Loucy (cell line): ENCODE measurements around the gene KIF1B.

Experiments
- H2AFZ ChIP-seq: fragments of 200-600 bp; sonication (generic); 2 replicates; pipeline ENCODE4 v1.6.0; 2016; ENCODE audit warnings: antibody characterized with exemption, mild to moderate bottlenecking, low read length, moderate library complexity
- H3F3A ChIP-seq: fragments of 200-600 bp; 2 replicates; pipeline ENCODE4 v1.6.0; 2016; ENCODE audit warnings: antibody characterized with exemption, low read depth, mild to moderate bottlenecking
- H3K27me3 ChIP-seq: fragments of 200-600 bp; sonication (generic); 2 replicates; pipeline ENCODE4 v1.6.1; 2014; ENCODE audit warnings: low read length, mild to moderate bottlenecking; ENCODE audit not compliant: insufficient read depth, poor library complexity, severe bottlenecking
- H3K36me3 ChIP-seq: fragments of 200-600 bp; sonication (generic); 2 replicates; pipeline ENCODE4 v1.6.1; 2016; ENCODE audit warnings: low read length; ENCODE audit not compliant: insufficient read depth
- H3K4me1 ChIP-seq: fragments of 200-600 bp; sonication (generic); 2 replicates; pipeline ENCODE4 v1.5.1; 2014; ENCODE audit warnings: low read length, mild to moderate bottlenecking; ENCODE audit not compliant: insufficient read depth, poor library complexity, severe bottlenecking
- H3K4me2 ChIP-seq: fragments of 200-600 bp; sonication (generic); 2 replicates; pipeline ENCODE4 v1.6.0; 2014; ENCODE audit warnings: antibody characterized with exemption, low read length, low read depth, mild to moderate bottlenecking; ENCODE audit not compliant: poor library complexity, severe bottlenecking
- H3K4me3 ChIP-seq: fragments of 200-600 bp; sonication (generic); 2 replicates; pipeline ENCODE4 v1.5.1; 2014; ENCODE audit warnings: low read length, mild to moderate bottlenecking, mixed read lengths; ENCODE audit not compliant: poor library complexity, severe bottlenecking
- H3K79me2 ChIP-seq: fragments of 200-600 bp; sonication (generic); 2 replicates; pipeline ENCODE4 v1.6.1; 2014; ENCODE audit warnings: low read length; ENCODE audit not compliant: insufficient read depth
- H3K9ac ChIP-seq: fragments of 200-600 bp; sonication (generic); 2 replicates; pipeline ENCODE4 v1.6.0; 2014; ENCODE audit warnings: mild to moderate bottlenecking, low read depth, low read length, moderate library complexity; ENCODE audit not compliant: poor library complexity, severe bottlenecking
- H3K9me2 ChIP-seq: fragments of 200-600 bp; sonication (generic); replicated peaks from 2 replicates; pipeline ENCODE4 v1.6.1; 2016; ENCODE audit warnings: low read depth, low read length, mixed read lengths
- H3K9me3 ChIP-seq: fragments of 200-600 bp; sonication (generic); 2 replicates; pipeline ENCODE4 v1.6.1; 2014; ENCODE audit warnings: mild to moderate bottlenecking, antibody characterized with exemption, low read length, low read depth; ENCODE audit not compliant: insufficient read depth
- H4K20me1 ChIP-seq: fragments of 200-600 bp; sonication (generic); 2 replicates; pipeline ENCODE4 v1.6.0; 2014; ENCODE audit warnings: antibody characterized with exemption, low read length, mild to moderate bottlenecking; ENCODE audit not compliant: insufficient read depth, poor library complexity, severe bottlenecking
- EZH2phosphoT487 ChIP-seq: fragments of 200-600 bp; IDR thresholded peaks from 2 replicates; pipeline ENCODE4 v1.6.1; 2018; ENCODE audit warnings: antibody characterized with exemption, mild to moderate bottlenecking, moderate library complexity, borderline replicate concordance
- TF ChIP-seq, protein P1 (sequence below): fragments of 200-600 bp; sonication (generic); conservative IDR thresholded peaks from 2 replicates; pipeline ENCODE4 v1.5.1; 2014; ENCODE audit warnings: mild to moderate bottlenecking, antibody characterized with exemption, low read length

Gene KIF1B

DNA sequence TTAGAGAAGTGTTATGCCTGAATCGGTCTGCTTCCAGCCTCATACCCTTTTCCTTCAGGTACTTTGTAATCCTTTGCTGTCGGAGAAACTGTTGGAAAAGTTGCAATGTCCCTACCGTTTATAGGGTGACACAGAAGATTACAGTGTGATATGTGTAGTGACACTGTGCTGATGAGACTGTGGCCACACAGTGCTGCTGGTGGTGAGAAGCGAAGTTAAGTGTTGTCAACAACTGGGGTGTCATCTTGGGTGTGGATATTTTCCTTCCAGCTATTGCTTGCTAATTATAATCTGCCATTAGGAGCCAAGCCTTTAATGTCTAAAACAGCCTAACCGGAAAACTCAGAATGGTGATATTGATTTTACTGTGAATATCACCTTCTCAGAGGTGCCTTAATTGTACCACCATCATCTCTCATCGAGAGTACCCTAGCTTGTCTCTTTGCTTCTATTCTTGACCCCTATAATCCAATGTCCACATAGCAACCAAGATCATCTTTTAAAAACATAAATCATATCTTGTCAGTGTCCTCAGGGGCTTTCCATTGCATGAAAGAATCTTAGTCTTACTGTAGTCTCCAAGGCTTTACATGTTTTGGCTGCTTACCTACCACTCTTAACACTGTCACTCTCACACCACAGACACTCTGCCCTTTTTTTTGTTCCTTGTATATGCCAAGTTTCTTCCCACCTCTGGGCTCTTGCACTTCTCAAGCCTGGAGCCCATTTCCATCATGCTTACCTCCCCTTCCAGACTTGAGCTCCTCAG is 99.1 kb downstream of the KIF1B start:
- H3F3A ChIP-seq, result no peaks in the 10 kb centered on the region; the same call in 1 of the 2 replicates
- H3K36me3 ChIP-seq, result peaks cover 5% of the 10 kb centered on the region; the same call in 1 of the 2 replicates
- H3K9ac ChIP-seq, result no peak overlapping the region
- no peaks in the 10 kb centered on the region for H3K27me3 ChIP-seq
- no peak overlapping the region for H2AFZ ChIP-seq
- TF ChIP-seq, protein P1, sequence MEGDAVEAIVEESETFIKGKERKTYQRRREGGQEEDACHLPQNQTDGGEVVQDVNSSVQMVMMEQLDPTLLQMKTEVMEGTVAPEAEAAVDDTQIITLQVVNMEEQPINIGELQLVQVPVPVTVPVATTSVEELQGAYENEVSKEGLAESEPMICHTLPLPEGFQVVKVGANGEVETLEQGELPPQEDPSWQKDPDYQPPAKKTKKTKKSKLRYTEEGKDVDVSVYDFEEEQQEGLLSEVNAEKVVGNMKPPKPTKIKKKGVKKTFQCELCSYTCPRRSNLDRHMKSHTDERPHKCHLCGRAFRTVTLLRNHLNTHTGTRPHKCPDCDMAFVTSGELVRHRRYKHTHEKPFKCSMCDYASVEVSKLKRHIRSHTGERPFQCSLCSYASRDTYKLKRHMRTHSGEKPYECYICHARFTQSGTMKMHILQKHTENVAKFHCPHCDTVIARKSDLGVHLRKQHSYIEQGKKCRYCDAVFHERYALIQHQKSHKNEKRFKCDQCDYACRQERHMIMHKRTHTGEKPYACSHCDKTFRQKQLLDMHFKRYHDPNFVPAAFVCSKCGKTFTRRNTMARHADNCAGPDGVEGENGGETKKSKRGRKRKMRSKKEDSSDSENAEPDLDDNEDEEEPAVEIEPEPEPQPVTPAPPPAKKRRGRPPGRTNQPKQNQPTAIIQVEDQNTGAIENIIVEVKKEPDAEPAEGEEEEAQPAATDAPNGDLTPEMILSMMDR, result no peak
- TF ChIP-seq EZH2phosphoT487, result no peak
- H3K9me2 ChIP-seq, result no peaks in the 10 kb centered on the region
- H3K4me1 ChIP-seq, result peaks cover 44% of the 10 kb centered on the region
- H3K79me2 ChIP-seq, result no peaks in the 10 kb centered on the region
- H3K9me3 ChIP-seq, result no peaks in the 10 kb centered on the region
- no peak overlapping the region for H3K4me3 ChIP-seq
- H4K20me1 ChIP-seq, result no peaks in the 10 kb centered on the region
- H3K4me2 ChIP-seq, result no peak overlapping the region

DNA sequence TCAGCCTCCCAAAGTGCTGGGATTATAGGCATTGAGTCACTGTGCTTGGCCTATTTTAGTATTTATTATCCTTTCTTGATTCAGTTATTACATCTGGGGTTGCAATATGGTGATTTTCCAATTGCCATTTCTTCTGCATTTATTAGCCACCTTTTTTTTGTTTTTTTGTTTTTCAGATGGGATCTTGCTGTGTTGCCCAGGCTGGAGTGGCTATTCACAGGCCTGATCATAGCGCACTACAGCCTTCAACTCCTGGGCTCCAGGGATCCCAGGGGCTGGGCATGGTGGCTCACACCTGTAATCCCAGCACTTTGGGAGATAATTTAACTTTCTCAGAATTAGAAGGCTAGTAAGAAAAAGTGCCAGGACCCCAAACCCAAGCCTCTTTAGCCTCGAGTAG is 106.4 kb downstream of the KIF1B start:
- Histone ChIP-seq H3K36me3 (peaks cover 3% of the 10 kb centered on the region; the same call in 1 of the 2 replicates), H3K9me3 (no peaks in the 10 kb centered on the region), H2AFZ (no peak overlapping the region), H3K79me2 (no peaks in the 10 kb centered on the region), H3F3A (no peaks in the 10 kb centered on the region), H4K20me1 (no peaks in the 10 kb centered on the region), H3K4me3 (no peak overlapping the region), H3K4me1 (peaks cover 33% of the 10 kb centered on the region), H3K9me2 (no peaks in the 10 kb centered on the region), H3K4me2 (no peak overlapping the region), H3K9ac (peak overlapping the region; percentile 47), H3K27me3 (no peaks in the 10 kb centered on the region)
- no peak for TF ChIP-seq EZH2phosphoT487
- TF ChIP-seq, protein P1, result no peak

DNA sequence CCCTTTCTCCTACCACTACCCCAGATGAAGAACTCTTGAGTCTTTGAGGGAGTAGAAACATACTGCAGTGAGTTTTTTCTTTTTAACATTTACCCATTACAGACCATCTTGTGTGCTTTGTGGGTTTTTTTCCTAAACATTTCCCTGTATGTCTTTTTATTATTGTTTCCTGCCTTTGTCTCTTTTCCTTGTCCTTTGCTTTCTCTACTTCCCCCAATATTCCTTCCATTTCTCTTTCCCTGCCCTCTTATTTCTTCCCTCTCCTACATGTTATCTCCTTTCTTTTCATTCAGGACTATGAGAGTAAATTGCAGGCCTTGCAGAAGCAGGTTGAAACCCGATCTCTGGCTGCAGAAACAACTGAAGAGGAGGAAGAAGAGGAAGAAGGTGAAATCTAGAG is 109.4 kb downstream of the KIF1B start:
- no peaks in the 10 kb centered on the region for H3K79me2 ChIP-seq
- peaks cover 17% of the 10 kb centered on the region; the same call in 1 of the 2 replicates for H3K36me3 ChIP-seq
- H3K9me2 ChIP-seq, result no peaks in the 10 kb centered on the region
- H2AFZ ChIP-seq, result peak overlapping the region; percentile 2; the same call in 1 of the 2 replicates
- H3K9me3 ChIP-seq, result no peaks in the 10 kb centered on the region
- H4K20me1 ChIP-seq, result no peaks in the 10 kb centered on the region
- peak overlapping the region; percentile 11 for H3K4me3 ChIP-seq
- TF ChIP-seq EZH2phosphoT487, result no peak
- TF ChIP-seq, protein P1, result no peak
- peak overlapping the region; percentile 64 for H3K4me2 ChIP-seq
- no peaks in the 10 kb centered on the region for H3K27me3 ChIP-seq
- no peaks in the 10 kb centered on the region for H3F3A ChIP-seq
- peaks cover 38% of the 10 kb centered on the region for H3K4me1 ChIP-seq
- H3K9ac ChIP-seq, result peak overlapping the region; percentile 51
